ENCODE data around the gene CAMTA1.

DNA sequence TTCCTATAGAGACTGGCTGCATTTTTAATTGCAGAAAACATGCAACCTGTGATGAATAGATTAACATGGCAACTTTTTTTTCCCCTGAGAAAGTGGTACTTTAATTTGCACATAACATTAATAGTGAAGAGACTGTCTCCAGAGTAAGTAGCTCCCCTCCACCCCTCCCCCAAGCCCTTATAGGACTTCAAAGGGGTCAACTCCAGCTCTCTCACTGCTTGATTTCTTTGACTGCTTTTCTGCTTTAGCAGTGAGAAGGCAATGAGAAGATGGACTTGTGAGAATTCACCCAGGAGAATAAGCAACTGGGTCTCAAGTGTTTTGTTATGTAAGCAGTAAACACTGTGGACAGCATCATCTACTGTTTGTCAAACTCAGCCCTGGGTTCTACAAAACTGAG, 355.0 kb downstream of the CAMTA1 start:
- TF ChIP-seq CTCF (IDR thresholded peaks at IDR 0.05; ENCODE audit: borderline replicate concordance, extremely low read depth, low read length, poor library complexity, severe bottlenecking) (no peak), EZH2 (IDR thresholded peaks at IDR 0.05; ENCODE audit: borderline replicate concordance, low read depth, low read length, severe bottlenecking) (no peak)

Data from DND-41 (cell line).